SK-N-SH (cell line): ENCODE data around the gene CEP70. TPM values are rescaled to one million over a fixed set of nuclear protein-coding genes. Genes with fewer than 3 reads are reported as not detected.

Experiments used
- CTCF ChIA-PET: fragments of 300-600, 350-600 bp; formaldehyde crosslinking; extraction: SDS; loops from one replicate; lab custom pipeline; 2021; lab: Yijun Ruan, JAX
- POLR2A ChIA-PET: fragments of 350-600 bp; sonication (Branson Sonifier 250); formaldehyde crosslinking; extraction: SDS; loops from one replicate; lab custom pipeline; 2020; ENCODE audit warnings: antibody characterized with exemption, inconsistent platforms; lab: Yijun Ruan, JAX
- DNase-seq: peaks from one replicate; pipeline ENCODE4 v3.0.0; 2012
- H2AFZ ChIP-seq: fragments of 200-600 bp; sonication (generic); 2 replicates; pipeline ENCODE4 v1.8.1; 2016; ENCODE audit warnings: antibody characterized with exemption, mild to moderate bottlenecking, low read depth
- H3F3A ChIP-seq: fragments of 200-600 bp; sonication (generic); replicated peaks from 2 replicates; pipeline ENCODE3; 2016; ENCODE audit warnings: antibody characterized with exemption, mild to moderate bottlenecking; ENCODE audit not compliant: insufficient read depth
- H3K27ac ChIP-seq, 2 experiments: fragments of 200-500 bp in 1 of 2; fragments of 200-600 bp in 1 of 2; sonication (Bioruptor generic) in 1 of 2; sonication (generic), shearing (Covaris generic) in 1 of 2; 2 replicates each; pipeline versions ENCODE4 v1.5.1 to v1.6.1; 2014 to 2016; ENCODE audit warnings: low read depth in 2 of 2, inconsistent platforms in 1 of 2, low read length in 1 of 2, mild to moderate bottlenecking in 1 of 2, mixed read lengths in 1 of 2
- H3K27me3 ChIP-seq: fragments of 200-600 bp; sonication (generic), shearing (Covaris generic); 2 replicates; pipeline ENCODE4 v1.6.1; 2016; ENCODE audit warnings: mixed run types; ENCODE audit not compliant: insufficient read depth
- H3K36me3 ChIP-seq, 2 experiments: fragments of 200-500 bp in 1 of 2; fragments of 200-600 bp in 1 of 2; sonication (Bioruptor generic) in 1 of 2; sonication (generic) in 1 of 2; replicated peaks in 1 of 2; 2 replicates each; pipeline versions ENCODE3 to v1.5.1; 2014 to 2016; ENCODE audit warnings: low read length in 1 of 2, mild to moderate bottlenecking in 1 of 2; ENCODE audit not compliant: insufficient read depth in 2 of 2, control insufficient read depth in 1 of 2
- H3K4me1 ChIP-seq, 2 experiments: fragments of 200-500 bp in 1 of 2; fragments of 200-600 bp in 1 of 2; sonication (Bioruptor generic) in 1 of 2; sonication (generic), shearing (Covaris generic) in 1 of 2; 2 replicates each; pipeline versions ENCODE4 v1.5.1 to v1.6.1; 2014 to 2016; ENCODE audit warnings: low read depth in 1 of 2, low read length in 1 of 2, mixed run types in 1 of 2; ENCODE audit not compliant: insufficient read depth in 2 of 2, control insufficient read depth in 1 of 2
- H3K4me2 ChIP-seq: fragments of 200-600 bp; sonication (generic), shearing (Covaris generic); 2 replicates; pipeline ENCODE4 v1.6.1; 2017; ENCODE audit warnings: mixed run types
- H3K4me3 ChIP-seq, 2 experiments: fragments of 200-500 bp in 1 of 2; fragments of 200-600 bp in 1 of 2; sonication (Bioruptor generic) in 1 of 2; sonication (generic), shearing (Covaris generic) in 1 of 2; 2 replicates each; pipeline versions ENCODE4 v1.5.1 to v1.8.1; 2014 to 2016; ENCODE audit warnings: low read depth in 2 of 2, inconsistent platforms in 1 of 2, low read length in 1 of 2, mild to moderate bottlenecking in 1 of 2, mixed read lengths in 1 of 2, moderate library complexity in 1 of 2
- H3K79me2 ChIP-seq: fragments of 200-600 bp; sonication (generic); 2 replicates; pipeline ENCODE4 v1.8.1; 2017; ENCODE audit warnings: mild to moderate bottlenecking; ENCODE audit not compliant: insufficient read depth
- H3K9ac ChIP-seq: fragments of 200-600 bp; sonication (generic); 2 replicates; pipeline ENCODE4 v1.6.1; 2017; ENCODE audit warnings: mixed run types
- H3K9me2 ChIP-seq: fragments of 200-600 bp; sonication (generic); 2 replicates; pipeline ENCODE4 v1.6.1; 2017; ENCODE audit warnings: mixed run types
- H3K9me3 ChIP-seq: fragments of 200-600 bp; sonication (generic); 2 replicates; pipeline ENCODE4 v1.6.1; 2017; ENCODE audit warnings: mixed run types, mild to moderate bottlenecking, moderate library complexity
- H4K20me1 ChIP-seq: fragments of 200-600 bp; sonication (generic); 2 replicates; pipeline ENCODE4 v1.6.1; 2017; ENCODE audit warnings: mild to moderate bottlenecking, mixed run types; ENCODE audit not compliant: insufficient read depth
- CHD2 ChIP-seq: fragments of 150-350 bp; IDR thresholded peaks from 2 replicates; pipeline ENCODE4 v1.6.1; 2018; ENCODE audit warnings: low read length; ENCODE audit not compliant: partially characterized antibody
- EZH2phosphoT487 ChIP-seq: fragments of 200-600 bp; sonication (generic); IDR thresholded peaks from 2 replicates; pipeline ENCODE4 v1.6.1; 2017; ENCODE audit warnings: low read depth, mixed run types, mild to moderate bottlenecking, antibody characterized with exemption, moderate library complexity, borderline replicate concordance
- FOXJ3 ChIP-seq: sonication (generic); formaldehyde crosslinking; IDR thresholded peaks from 2 replicates; pipeline ENCODE4 v1.5.1; 2020; ENCODE audit warnings: mild to moderate bottlenecking, missing genetic modification reagents
- GABPA ChIP-seq: IDR thresholded peaks from 2 replicates; pipeline ENCODE4 v1.4.0; 2012; ENCODE audit warnings: low read depth, mild to moderate bottlenecking
- JUND ChIP-seq: IDR thresholded peaks from 2 replicates; pipeline ENCODE4 v1.4.0; 2012
- MEF2A ChIP-seq: IDR thresholded peaks from 2 replicates; pipeline ENCODE4 v1.4.0; 2012; ENCODE audit warnings: low read depth, borderline replicate concordance
- NRF1 ChIP-seq: IDR thresholded peaks from 2 replicates; pipeline ENCODE4 v1.6.1; 2012; ENCODE audit warnings: low read depth, mild to moderate bottlenecking, low read length
- RAD21 ChIP-seq: IDR thresholded peaks from 2 replicates; pipeline ENCODE4 v1.6.1; 2012; ENCODE audit warnings: mild to moderate bottlenecking, low read length
- SIN3A ChIP-seq: IDR thresholded peaks from 2 replicates; pipeline ENCODE4 v1.6.1; 2012; ENCODE audit warnings: low read depth, mild to moderate bottlenecking, low read length, moderate library complexity, borderline replicate concordance
- SMC3 ChIP-seq: IDR thresholded peaks from 2 replicates; pipeline ENCODE4 v1.6.1; 2012; ENCODE audit warnings: low read depth, low read length, improper control_type of control experiment
- TAF1 ChIP-seq: IDR thresholded peaks from 2 replicates; pipeline ENCODE4 v1.6.1; 2012; ENCODE audit warnings: low read depth, mild to moderate bottlenecking, low read length, moderate library complexity, borderline replicate concordance
- TEAD4 ChIP-seq: IDR thresholded peaks from 2 replicates; pipeline ENCODE4 v1.4.0; 2012; ENCODE audit warnings: mild to moderate bottlenecking, borderline replicate concordance; ENCODE audit not compliant: insufficient read depth
- WGBS: methylation state at CpG from one replicate; pipeline ENCODE4 v1.1.6; 2017; ENCODE audit warnings: low lambda C conversion rate; 5-methylcytosine and 5-hydroxymethylcytosine counted together
- polyA plus RNA-seq, 3 experiments: library from polyadenylated mRNA; depleted of rRNA; stranded (reverse); fragments of >200 nt; gene quantifications; 2 replicates each; pipeline ENCODE4 v1.2.3, GENCODE V29; 2012
- TF ChIP-seq, protein P1 (sequence below): fragments of 150-350 bp; IDR thresholded peaks from 2 replicates; pipeline ENCODE4 v1.6.1; 2016; ENCODE audit warnings: mild to moderate bottlenecking, low read depth, low read length
- TF ChIP-seq, protein P2 (sequence below): IDR thresholded peaks from 2 replicates; pipeline ENCODE4 v1.4.0; 2012; ENCODE audit warnings: low read depth, borderline replicate concordance
- TF ChIP-seq, protein P3 (sequence below): IDR thresholded peaks from 2 replicates; pipeline ENCODE4; 2012

The CEP70 gene
- polyA plus RNA-seq, 1 of the 3 experiments (the other 2 are of a cell fraction) = 3.7 TPM

DNA sequence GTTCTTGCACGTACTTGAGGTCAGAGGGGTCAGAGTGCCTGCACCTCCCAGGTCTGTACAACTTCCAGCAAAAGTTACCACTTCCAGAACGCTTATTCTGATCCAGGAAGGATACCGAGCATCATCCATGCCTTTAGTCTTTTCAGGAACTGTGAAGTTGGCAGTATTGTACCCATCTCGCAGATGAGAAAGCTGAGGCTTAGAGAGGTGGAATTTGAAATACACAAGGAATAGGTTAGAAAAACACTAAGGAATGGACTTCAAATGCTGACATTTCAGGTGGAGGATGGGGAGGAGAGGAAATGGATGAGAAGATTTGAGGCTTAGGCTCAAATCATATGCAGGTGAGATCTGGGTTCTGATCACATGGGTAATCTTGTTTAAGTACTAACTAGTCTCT is 148.4 kb downstream of the CEP70 start:
- Histone ChIP-seq H3K4me2 (no peak overlapping the region), H3K4me3 (no peak overlapping the region), H3K27ac (no peak overlapping the region), H2AFZ (no peak overlapping the region), H3K9me2 (no peaks in the 10 kb centered on the region), H3F3A (peaks cover 11% of the 10 kb centered on the region), H3K79me2 (no peaks in the 10 kb centered on the region), H3K27me3 (no peaks in the 10 kb centered on the region), H3K9ac (no peak overlapping the region), H4K20me1 (no peaks in the 10 kb centered on the region), H3K4me1 (peaks cover 0 to 19% of the 10 kb centered on the region in 2 experiments; a peak in 3 of 4 replicates), H3K9me3 (no peaks in the 10 kb centered on the region), H3K36me3 (no peaks in the 10 kb centered on the region)
- WGBS = 88% methylated on average over 4 of the region's 4 CpGs
- no peak for DNase-seq
- CTCF ChIA-PET = interaction anchor here (0.8 to 1.3 kb wide), 3 partner anchors 471 to 493 kb away, joined by 3 to 4 read pairs (median 3); no protein-coding TSS in a partner anchor
- POLR2A ChIA-PET = no interaction called here
- TF ChIP-seq TEAD4 (no peak), RAD21 (no peak), EZH2phosphoT487 (no peak)

DNA sequence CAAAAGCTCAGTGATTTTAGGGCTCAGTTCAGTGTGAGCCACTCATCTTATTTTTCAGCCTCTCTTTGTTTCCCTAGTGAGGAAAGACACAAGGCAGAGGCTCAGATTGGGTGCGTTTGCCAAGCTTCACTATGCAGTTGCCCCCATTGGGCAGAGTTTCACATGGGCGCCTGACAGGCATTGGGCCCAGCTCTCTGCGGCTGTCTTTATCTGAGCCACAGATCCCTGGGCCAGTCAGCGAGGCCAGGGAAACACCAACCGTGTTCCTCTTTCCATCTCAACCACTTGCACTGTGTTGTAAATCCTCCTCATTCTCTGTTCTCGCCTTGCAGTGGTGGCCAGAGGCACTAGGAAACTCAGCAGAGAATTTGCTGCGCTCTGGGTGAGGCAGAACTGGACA is 148.8 kb downstream of the CEP70 start:
- Histone ChIP-seq H3K79me2 (no peaks in the 10 kb centered on the region), H3K4me2 (no peak overlapping the region), H3K36me3 (no peaks in the 10 kb centered on the region), H3K9me2 (no peaks in the 10 kb centered on the region), H3K9me3 (no peaks in the 10 kb centered on the region), H3F3A (peaks cover 11% of the 10 kb centered on the region), H3K27ac (no peak overlapping the region), H3K27me3 (no peaks in the 10 kb centered on the region), H2AFZ (no peak overlapping the region), H4K20me1 (no peaks in the 10 kb centered on the region), H3K9ac (no peak overlapping the region), H3K4me1 (peaks cover 0 to 22% of the 10 kb centered on the region in 2 experiments), H3K4me3 (no peak overlapping the region)
- 90% methylated on average over 7 of the region's 7 CpGs for WGBS
- POLR2A ChIA-PET = no interaction called here
- CTCF ChIA-PET = interaction anchor here (0.6 to 1.3 kb wide), 4 partner anchors 28 to 478 kb away, joined by 3 to 4 read pairs (median 4); no protein-coding TSS in a partner anchor
- no peak for TF ChIP-seq EZH2phosphoT487
- TF ChIP-seq, protein P1, sequence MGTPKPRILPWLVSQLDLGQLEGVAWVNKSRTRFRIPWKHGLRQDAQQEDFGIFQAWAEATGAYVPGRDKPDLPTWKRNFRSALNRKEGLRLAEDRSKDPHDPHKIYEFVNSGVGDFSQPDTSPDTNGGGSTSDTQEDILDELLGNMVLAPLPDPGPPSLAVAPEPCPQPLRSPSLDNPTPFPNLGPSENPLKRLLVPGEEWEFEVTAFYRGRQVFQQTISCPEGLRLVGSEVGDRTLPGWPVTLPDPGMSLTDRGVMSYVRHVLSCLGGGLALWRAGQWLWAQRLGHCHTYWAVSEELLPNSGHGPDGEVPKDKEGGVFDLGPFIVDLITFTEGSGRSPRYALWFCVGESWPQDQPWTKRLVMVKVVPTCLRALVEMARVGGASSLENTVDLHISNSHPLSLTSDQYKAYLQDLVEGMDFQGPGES = no peak
- TF ChIP-seq TAF1 = no peak
- TF ChIP-seq, protein P2, sequence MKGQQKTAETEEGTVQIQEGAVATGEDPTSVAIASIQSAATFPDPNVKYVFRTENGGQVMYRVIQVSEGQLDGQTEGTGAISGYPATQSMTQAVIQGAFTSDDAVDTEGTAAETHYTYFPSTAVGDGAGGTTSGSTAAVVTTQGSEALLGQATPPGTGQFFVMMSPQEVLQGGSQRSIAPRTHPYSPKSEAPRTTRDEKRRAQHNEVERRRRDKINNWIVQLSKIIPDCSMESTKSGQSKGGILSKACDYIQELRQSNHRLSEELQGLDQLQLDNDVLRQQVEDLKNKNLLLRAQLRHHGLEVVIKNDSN = no peak
- no peak for TF ChIP-seq SMC3
- no peak for TF ChIP-seq GABPA
- TF ChIP-seq JUND = no peak
- TF ChIP-seq, protein P3, sequence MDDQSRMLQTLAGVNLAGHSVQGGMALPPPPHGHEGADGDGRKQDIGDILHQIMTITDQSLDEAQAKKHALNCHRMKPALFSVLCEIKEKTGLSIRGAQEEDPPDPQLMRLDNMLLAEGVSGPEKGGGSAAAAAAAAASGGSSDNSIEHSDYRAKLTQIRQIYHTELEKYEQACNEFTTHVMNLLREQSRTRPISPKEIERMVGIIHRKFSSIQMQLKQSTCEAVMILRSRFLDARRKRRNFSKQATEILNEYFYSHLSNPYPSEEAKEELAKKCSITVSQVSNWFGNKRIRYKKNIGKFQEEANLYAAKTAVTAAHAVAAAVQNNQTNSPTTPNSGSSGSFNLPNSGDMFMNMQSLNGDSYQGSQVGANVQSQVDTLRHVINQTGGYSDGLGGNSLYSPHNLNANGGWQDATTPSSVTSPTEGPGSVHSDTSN = no peak
- TF ChIP-seq FOXJ3 = no peak
- TF ChIP-seq MEF2A = no peak
- no peak for TF ChIP-seq NRF1
- TF ChIP-seq CHD2 = no peak
- TF ChIP-seq SIN3A = no peak
- DNase-seq = no peak

Other genes with a start within 250 kb of the CEP70 start
- 25.0 and 28.1 TPM in 2 replicates for gene MRAS, start 245.7 kb downstream of the CEP70 start, polyA plus RNA-seq (2012; rRNA removed)
- gene ESYT3, start 159.6 kb downstream of the CEP70 start, polyA plus RNA-seq (2012; rRNA removed) = 0.24 and 0.33 TPM in 2 replicates
- 3.0 and 3.1 TPM in 2 replicates for gene FAIM, start 14.5 kb upstream of the CEP70 start, polyA plus RNA-seq (2012; rRNA removed)
- 6.8 and 6.9 TPM in 2 replicates for gene PIK3CB, start 240.7 kb upstream of the CEP70 start, polyA plus RNA-seq (2012; rRNA removed)